HepG2 (cell line): ENCODE measurements around the gene CFAP61. TPM values are rescaled to one million over a fixed set of nuclear protein-coding genes. Genes with fewer than 3 reads are reported as not detected.

ENCODE experiments used
- ATAC-seq: fragments of 200-7000 bp; cut with Tn5 transposase; 3 replicates; pipeline ENCODE4 v1.9.1; 2020; ENCODE audit warnings: mild to moderate bottlenecking, moderate library complexity
- BruUV-seq: library from RNA; stranded (reverse); fragments of 400-500 nt; replicated peaks from 2 replicates; lab custom pipeline; 2021; lab: Mats Ljungman, UMichigan
- CTCF ChIA-PET: fragments of 300-600 bp; formaldehyde crosslinking; extraction: SDS; loops from one replicate; lab custom pipeline; 2021; ENCODE audit warnings: low total read pairs, inconsistent platforms, low intra/inter-chr PET ratio; lab: Yijun Ruan, JAX
- POLR2A ChIA-PET: fragments of 350-600 bp; sonication (Branson Sonifier 250); formaldehyde crosslinking; loops from one replicate; lab custom pipeline; 2020; ENCODE audit warnings: antibody characterized with exemption, inconsistent platforms; lab: Yijun Ruan, JAX
- DNase-seq: peaks from one replicate; pipeline ENCODE4 v3.0.0-alpha.2; 2015; ENCODE audit warnings: low spot score
- FAIRE-seq: peaks from 3 replicates; lab custom pipeline; 2011; peaks lifted over from hg19 to GRCh38; lab: Jason Lieb, UNC
- H2AFZ ChIP-seq: one replicate; pipeline ENCODE4 v1.6.1; 2011; ENCODE audit warnings: low read length, inconsistent platforms
- H3K27ac ChIP-seq: fragments of 300-600 bp; 3 replicates; pipeline ENCODE4 v1.8.0; 2011; ENCODE audit warnings: mixed run types, mild to moderate bottlenecking, mixed read lengths, low read length, inconsistent platforms; ENCODE audit not compliant: insufficient read depth; ENCODE audit errors: extremely low read length
- H3K27me3 ChIP-seq, 2 experiments: fragments of 200-600 bp in 1 of 2; 2 replicates in 1 of 2; 3 replicates in 1 of 2; pipeline versions ENCODE4 v1.6.0 to v1.8.0; 2011; ENCODE audit warnings: low read length in 2 of 2, mild to moderate bottlenecking in 2 of 2, moderate library complexity in 2 of 2, inconsistent platforms in 1 of 2; ENCODE audit not compliant: insufficient read depth in 2 of 2, control insufficient read depth in 1 of 2
- H3K36me3 ChIP-seq, 2 experiments: fragments of 200-600 bp in 1 of 2; replicated peaks in 1 of 2; 2 replicates in 1 of 2; 3 replicates in 1 of 2; pipeline versions ENCODE4 v1.5.1 to v1.8.0; 2011; ENCODE audit warnings: low read length in 2 of 2, inconsistent platforms in 1 of 2; ENCODE audit not compliant: insufficient read depth in 2 of 2, control insufficient read depth in 1 of 2
- H3K4me1 ChIP-seq: 2 replicates; pipeline ENCODE4 v1.5.1; 2012; ENCODE audit warnings: low read length, inconsistent platforms; ENCODE audit not compliant: insufficient read depth
- H3K4me2 ChIP-seq: 2 replicates; pipeline ENCODE4 v1.6.0; 2011; ENCODE audit warnings: low read depth, low read length, inconsistent platforms
- H3K4me3 ChIP-seq, 3 experiments: fragments of 200-600 bp in 1 of 3; sonication (generic), shearing (Covaris generic) in 1 of 3; replicated peaks in 1 of 3; 2 replicates each; pipeline ENCODE4 v1.5.1; 2011 to 2016; ENCODE audit warnings: low read length in 3 of 3, inconsistent platforms in 2 of 3, low read depth in 2 of 3, mild to moderate bottlenecking in 2 of 3, control low read depth in 1 of 3, mixed read lengths in 1 of 3; ENCODE audit not compliant: insufficient read depth in 1 of 3
- H3K79me2 ChIP-seq: one replicate; pipeline ENCODE4 v1.6.1; 2011; ENCODE audit warnings: low read length, inconsistent platforms; ENCODE audit not compliant: insufficient read depth
- H3K9ac ChIP-seq: 2 replicates; pipeline ENCODE4 v1.6.0; 2011; ENCODE audit warnings: mild to moderate bottlenecking, low read depth, low read length, inconsistent platforms; ENCODE audit not compliant: insufficient read depth
- H3K9me3 ChIP-seq: 2 replicates; pipeline ENCODE4 v1.5.1; 2012; ENCODE audit warnings: mild to moderate bottlenecking, low read length
- H4K20me1 ChIP-seq: 2 replicates; pipeline ENCODE4 v1.6.0; 2011; ENCODE audit warnings: inconsistent platforms, mild to moderate bottlenecking, low read length, moderate library complexity; ENCODE audit not compliant: insufficient read depth
- HNRNPUL1 ChIP-seq: fragments of 200-400 bp; formaldehyde crosslinking; IDR thresholded peaks from 2 replicates; pipeline ENCODE4 v1.6.1; 2017; ENCODE audit warnings: low read depth, mild to moderate bottlenecking, low read length, moderate library complexity
- HOXA3 ChIP-seq: sonication (generic); formaldehyde crosslinking; IDR thresholded peaks from 2 replicates; pipeline ENCODE4 v1.5.0; 2020; ENCODE audit warnings: missing genetic modification reagents
- MZF1 ChIP-seq: sonication (generic); formaldehyde crosslinking; IDR thresholded peaks from 2 replicates; pipeline ENCODE4 v1.8.1; 2023; ENCODE audit warnings: mild to moderate bottlenecking, missing genetic modification reagents, borderline replicate concordance
- NFATC3 ChIP-seq: sonication (generic); formaldehyde crosslinking; IDR thresholded peaks from 2 replicates; pipeline ENCODE4 v1.5.1; 2020; ENCODE audit warnings: mild to moderate bottlenecking, missing genetic modification reagents
- SAFB2 ChIP-seq: sonication (generic); formaldehyde crosslinking; IDR thresholded peaks from 2 replicates; pipeline ENCODE4 v1.5.1; 2020; ENCODE audit warnings: missing genetic modification reagents, low read depth, mild to moderate bottlenecking, borderline replicate concordance
- TEAD3 ChIP-seq: optimal IDR thresholded peaks from 2 replicates; pipeline ENCODE3; 2016; ENCODE audit warnings: borderline replicate concordance
- ZNF10 ChIP-seq: sonication (generic); formaldehyde crosslinking; IDR thresholded peaks from 2 replicates; pipeline ENCODE4 v1.4.0; 2020; ENCODE audit warnings: mild to moderate bottlenecking, low read depth, missing genetic modification reagents, borderline replicate concordance
- ZNF354B ChIP-seq: sonication (generic); formaldehyde crosslinking; IDR thresholded peaks from 2 replicates; pipeline ENCODE4 v1.8.0; 2022; ENCODE audit warnings: mild to moderate bottlenecking, missing genetic modification reagents
- ZNF616 ChIP-seq: sonication (generic); formaldehyde crosslinking; IDR thresholded peaks from 2 replicates; pipeline ENCODE4 v1.5.0; 2020; ENCODE audit warnings: low read depth, mild to moderate bottlenecking, missing genetic modification reagents
- ZSCAN31 ChIP-seq: sonication (generic); formaldehyde crosslinking; IDR thresholded peaks from 2 replicates; pipeline ENCODE4 v1.5.0; 2020; ENCODE audit warnings: low read depth, mild to moderate bottlenecking, missing genetic modification reagents
- WGBS: methylation state at CpG from one replicate; pipeline ENCODE4 v1.1.6; 2017; ENCODE audit warnings: low lambda C conversion rate; 5-methylcytosine and 5-hydroxymethylcytosine counted together
- in situ Hi-C: cut with HindIII; loops from 2 replicates; pipeline ENCODE4 v1.10.0; 2017; ENCODE audit warnings: low pct_unique_long_range_greater_than_20kb; ENCODE audit not compliant: extremely low pct_ligation_motif_present
- intact Hi-C: fragments of 100-400 bp; cut with micrococcal nuclease; formaldehyde crosslinking; loops from one replicate; pipeline ENCODE4 v1.10.0; 2022; ENCODE audit not compliant: unreplicated experiment
- polyA plus RNA-seq, 8 experiments: library from polyadenylated mRNA; depleted of rRNA in 3 of 8; stranded (reverse) in 7 of 8; unstranded in 1 of 8; fragments of >200 nt; fragmentation: Illumina TruSeq in 4 of 8; extraction: Trizol in 4 of 8; gene quantifications; 2 replicates each; pipeline versions ENCODE4 v1.2.1 to v1.2.3, GENCODE V29; 2011 to 2016; ENCODE audit warnings: low read depth in 4 of 8, missing spikeins in 1 of 8, mixed read lengths in 1 of 8; ENCODE audit not compliant: insufficient read depth in 1 of 8
- total RNA-seq, 5 experiments: library from RNA; depleted of rRNA; stranded (reverse); fragments of >200 nt; fragmentation: Illumina TruSeq; extraction: Trizol; gene quantifications; 2 replicates each; pipeline ENCODE4 v1.2.3, GENCODE V29; 2016; ENCODE audit warnings: low read depth in 1 of 5
- TF ChIP-seq, protein P1 (sequence below): sonication (generic); formaldehyde crosslinking; IDR thresholded peaks from 2 replicates; pipeline ENCODE4 v1.5.0; 2020; ENCODE audit warnings: mild to moderate bottlenecking, missing genetic modification reagents

The CFAP61 gene
- total and polyA plus RNA-seq, 2 of the 13 experiments (the other 11 are each of a cell fraction or from before 2014, with no cell fraction given) = 0.27 TPM; not detected in 1

DNA sequence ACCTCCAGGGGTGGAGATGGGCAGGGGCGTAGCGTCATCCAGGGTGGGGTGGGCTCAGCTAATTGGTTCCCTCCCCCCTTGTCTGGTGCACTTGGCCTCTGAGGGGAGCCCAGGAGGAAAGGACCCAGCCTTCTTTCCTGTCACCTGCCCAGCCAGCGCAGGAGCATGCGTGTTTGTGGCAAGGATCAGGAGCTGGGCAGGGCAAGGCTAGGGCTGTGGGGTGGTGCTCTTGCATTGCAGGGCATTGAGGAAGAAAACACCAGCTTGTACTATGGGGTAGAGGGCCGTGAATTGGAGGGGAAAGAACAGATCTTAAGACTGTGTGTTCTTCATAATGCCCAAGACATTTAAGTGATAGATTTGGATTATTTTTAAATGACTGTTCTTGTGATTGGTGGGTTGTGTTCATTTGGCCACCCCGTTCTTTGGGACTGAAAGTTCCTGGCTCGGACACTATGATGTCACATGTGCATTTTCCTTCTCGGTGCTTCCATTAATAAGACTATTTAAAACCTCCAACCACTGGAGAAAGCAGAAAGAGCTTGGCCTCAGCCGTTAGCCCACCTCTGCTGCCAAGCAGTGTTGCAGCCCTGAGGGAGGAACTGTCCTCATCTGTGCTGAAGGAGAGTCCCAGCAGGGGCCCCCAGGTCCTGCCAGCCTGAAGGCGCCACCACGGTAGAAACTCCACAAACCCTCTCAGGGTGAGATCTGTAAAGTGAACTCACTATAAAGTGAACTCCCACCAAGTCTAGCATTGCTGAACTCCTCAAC, 179.4 kb downstream of the CFAP61 start:
- Histone ChIP-seq H3K36me3 (no peaks in the 10 kb centered on the region), H3K79me2 (no peaks in the 10 kb centered on the region), H3K9ac (no peak overlapping the region), H4K20me1 (no peaks in the 10 kb centered on the region)
- BruUV-seq = no TSS peak
- peak; percentile 28 for ATAC-seq
- 30% methylated on average over 11 of the region's 11 CpGs for WGBS
- DNase-seq = no peak
- TF ChIP-seq, protein P1, sequence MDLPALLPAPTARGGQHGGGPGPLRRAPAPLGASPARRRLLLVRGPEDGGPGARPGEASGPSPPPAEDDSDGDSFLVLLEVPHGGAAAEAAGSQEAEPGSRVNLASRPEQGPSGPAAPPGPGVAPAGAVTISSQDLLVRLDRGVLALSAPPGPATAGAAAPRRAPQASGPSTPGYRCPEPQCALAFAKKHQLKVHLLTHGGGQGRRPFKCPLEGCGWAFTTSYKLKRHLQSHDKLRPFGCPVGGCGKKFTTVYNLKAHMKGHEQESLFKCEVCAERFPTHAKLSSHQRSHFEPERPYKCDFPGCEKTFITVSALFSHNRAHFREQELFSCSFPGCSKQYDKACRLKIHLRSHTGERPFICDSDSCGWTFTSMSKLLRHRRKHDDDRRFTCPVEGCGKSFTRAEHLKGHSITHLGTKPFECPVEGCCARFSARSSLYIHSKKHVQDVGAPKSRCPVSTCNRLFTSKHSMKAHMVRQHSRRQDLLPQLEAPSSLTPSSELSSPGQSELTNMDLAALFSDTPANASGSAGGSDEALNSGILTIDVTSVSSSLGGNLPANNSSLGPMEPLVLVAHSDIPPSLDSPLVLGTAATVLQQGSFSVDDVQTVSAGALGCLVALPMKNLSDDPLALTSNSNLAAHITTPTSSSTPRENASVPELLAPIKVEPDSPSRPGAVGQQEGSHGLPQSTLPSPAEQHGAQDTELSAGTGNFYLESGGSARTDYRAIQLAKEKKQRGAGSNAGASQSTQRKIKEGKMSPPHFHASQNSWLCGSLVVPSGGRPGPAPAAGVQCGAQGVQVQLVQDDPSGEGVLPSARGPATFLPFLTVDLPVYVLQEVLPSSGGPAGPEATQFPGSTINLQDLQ (CRISPR knock-in tag) = no peak
- no peak for TF ChIP-seq ZNF616 (CRISPR knock-in tag)
- no peak for TF ChIP-seq ZSCAN31 (CRISPR knock-in tag)
- no peak for TF ChIP-seq ZNF354B (CRISPR knock-in tag)
- TF ChIP-seq TEAD3 (CRISPR knock-in tag) = no peak
- TF ChIP-seq MZF1 = no peak
- TF ChIP-seq HNRNPUL1 = no peak
- no peak for TF ChIP-seq NFATC3 (CRISPR knock-in tag)
- TF ChIP-seq SAFB2 (CRISPR knock-in tag) = no peak
- TF ChIP-seq HOXA3 (CRISPR knock-in tag) = no peak
- no peak for TF ChIP-seq ZNF10 (CRISPR knock-in tag)
- TF ChIP-seq, all 625 proteins: peak for 0
- Histone ChIP-seq H3K27me3 (peaks cover 10 to 40% of the 10 kb centered on the region in 2 experiments; a peak in 2 of 5 replicates), H3K4me2 (no peak overlapping the region), H3K4me3 (no peak overlapping the region), H3K9me3 (no peaks in the 10 kb centered on the region), H3K4me1 (no peaks in the 10 kb centered on the region), H2AFZ (no peak overlapping the region), H3K27ac (no peak overlapping the region)
- POLR2A ChIA-PET = no interaction called here
- intact Hi-C loops = loop anchor here (10.0 kb wide), 1 partner anchor 573 kb away; no protein-coding TSS in a partner anchor
- in situ Hi-C loops = no loop called here
- CTCF ChIA-PET = no interaction called here
- FAIRE-seq = no peak
